A549 treated with Hydrocortisone at 1 μM for 4 hours (cell line): ENCODE measurements around the gene MMP25. TPM values are rescaled to one million over a fixed set of nuclear protein-coding genes. Genes with fewer than 3 reads are reported as not detected.

ENCODE experiments used
- total RNA-seq: library from RNA; stranded (reverse); fragments of 200-300 nt; extraction: Qiagen RNA extraction; gene quantifications from 5 replicates; pipeline ENCODE4 v1.2.3, GENCODE V29; 2022

Gene MMP25
- 0.86 to 1.2 TPM (median 0.90 TPM) in 5 replicates for total RNA-seq

GRCh38 chr16:3045758-3046640 lies at the start of gene MMP25:
MMP25 (plus strand) TSS chr16:3046561; CDS start chr16:3046918, 357 bp downstream.

GRCh38 chr16:3012828-3013420 lies 33.4 kb upstream of the MMP25 start, which contains the start of gene CLDN9:
CLDN9 (plus strand) TSS chr16:3012923; CDS start chr16:3013363, 440 bp downstream.

GRCh38 chr16:3017794-3018506 lies 28.4 kb upstream of the MMP25 start, which contains the start of gene CLDN6:
CLDN6 (minus strand) TSS chr16:3018183; CDS start chr16:3016021, 2,162 bp downstream.

GRCh38 chr16:3020247-3020603 lies 26.1 kb upstream of the MMP25 start, which contains the start of gene TNFRSF12A:
TNFRSF12A (plus strand) TSS chr16:3020368; CDS start chr16:3020398, 30 bp downstream.

GRCh38 chr16:3023669-3024478 lies 22.5 kb upstream of the MMP25 start, which contains the start of the genes HCFC1R1 and THOC6:
HCFC1R1 (minus strand) TSS chr16:3023942; CDS start chr16:3023941, 1 bp downstream.
THOC6 (plus strand) TSS chr16:3024035; CDS start chr16:3024327, 292 bp downstream.

GRCh38 chr16:3036726-3037315 lies 9.5 kb upstream of the MMP25 start, which contains the start of gene BICDL2:
BICDL2 (minus strand) TSS chr16:3036944; CDS start chr16:3035496, 1,448 bp downstream.

GRCh38 chr16:3065069-3065741 lies 18.8 kb downstream of the MMP25 start, which contains the start of gene IL32:
IL32 (plus strand) TSS chr16:3065640; CDS start chr16:3065812, 172 bp downstream.

GRCh38 chr16:3098459-3099394 lies 52.4 kb downstream of the MMP25 start, which contains the start of gene ZSCAN10:
ZSCAN10 (minus strand) TSS chr16:3099294; CDS start chr16:3092937, 6,357 bp downstream.

Other genes with a start within 250 kb of the MMP25 start
- gene PRSS41, start 248.1 kb upstream of the MMP25 start, total RNA-seq: not detected in 5 replicates
- gene PRSS21, start 229.3 kb upstream of the MMP25 start, total RNA-seq: 0.16 to 0.32 TPM (median 0.20 TPM) in 3 of 5 replicates, not detected in the others
- 0.49 to 0.73 TPM (median 0.59 TPM) in 5 replicates for gene ZG16B, start 216.3 kb upstream of the MMP25 start, total RNA-seq
- gene PRSS22, start 188.4 kb upstream of the MMP25 start, total RNA-seq: 0.84 to 1.2 TPM (median 0.97 TPM) in 5 replicates
- gene FLYWCH2, start 163.3 kb upstream of the MMP25 start, total RNA-seq: 44.0 to 53.5 TPM (median 50.4 TPM) in 5 replicates
- gene FLYWCH1, start 134.6 kb upstream of the MMP25 start, total RNA-seq: 20.6 to 26.1 TPM (median 25.1 TPM) in 5 replicates
- 1.4 to 2.5 TPM (median 1.9 TPM) in 5 replicates for gene KREMEN2, start 82.3 kb upstream of the MMP25 start, total RNA-seq
- 35.2 to 44.7 TPM (median 43.1 TPM) in 5 replicates for gene PAQR4, start 77.2 kb upstream of the MMP25 start, total RNA-seq
- gene PKMYT1, start 66.1 kb upstream of the MMP25 start, total RNA-seq: 64.8 to 93.9 TPM (median 88.9 TPM) in 5 replicates
- gene CLDN9, start 33.6 kb upstream of the MMP25 start, total RNA-seq: 0.33 to 0.55 TPM (median 0.47 TPM) in 5 replicates
- gene CLDN6, start 28.4 kb upstream of the MMP25 start, total RNA-seq: 0.25 to 0.44 TPM (median 0.39 TPM) in 5 replicates
- 375 to 617 TPM (median 546 TPM) in 5 replicates for gene TNFRSF12A, start 26.2 kb upstream of the MMP25 start, total RNA-seq
- gene HCFC1R1, start 22.6 kb upstream of the MMP25 start, total RNA-seq: 159 to 256 TPM (median 229 TPM) in 5 replicates
- 27.8 to 35.7 TPM (median 33.0 TPM) in 5 replicates for gene THOC6, start 22.5 kb upstream of the MMP25 start, total RNA-seq
- gene BICDL2, start 9.6 kb upstream of the MMP25 start, total RNA-seq: not detected in 5 replicates
- gene IL32, start 19.1 kb downstream of the MMP25 start, total RNA-seq: 21.6 to 38.9 TPM (median 24.5 TPM) in 5 replicates
- gene ZSCAN10, start 52.7 kb downstream of the MMP25 start, total RNA-seq: not detected in 5 replicates
- 13.0 to 14.7 TPM (median 14.4 TPM) in 5 replicates for gene ZNF205, start 66.0 kb downstream of the MMP25 start, total RNA-seq
- 9.7 to 12.0 TPM (median 11.8 TPM) in 5 replicates for gene ZNF213, start 88.5 kb downstream of the MMP25 start, total RNA-seq
- 0.15 to 0.44 TPM (median 0.31 TPM) in 5 replicates for gene OR1F1, start 141.6 kb downstream of the MMP25 start, total RNA-seq
- 7.8 to 9.8 TPM (median 8.3 TPM) in 5 replicates for gene ZNF200, start 188.6 kb downstream of the MMP25 start, total RNA-seq
- 0.02 to 0.09 TPM (median 0.03 TPM) in 3 of 5 replicates, not detected in the others for gene MEFV, start 210.1 kb downstream of the MMP25 start, total RNA-seq
- 34.7 to 46.2 TPM (median 35.1 TPM) in 5 replicates for gene ZNF263, start 236.9 kb downstream of the MMP25 start, total RNA-seq